Spleen (tissue), 11 donors: ENCODE data around the gene IL20. TPM values are rescaled to one million over a fixed set of nuclear protein-coding genes. Genes with fewer than 3 reads are reported as not detected.

Experiments used
- DNase-seq: peaks from one replicate; pipeline ENCODE4 v3.0.0-alpha.2; 2020
- H3K27ac ChIP-seq, 8 donors: fragments of 200-600 bp; sonication (generic) in 7 of 8; 1 replicate in 4 of 8; 2 replicates in 4 of 8; pipeline versions ENCODE4 v1.5.0 to v1.8.0; 2016 to 2021; ENCODE audit warnings: inconsistent platforms in 4 of 8, mild to moderate bottlenecking in 4 of 8, moderate library complexity in 1 of 8
- H3K27me3 ChIP-seq, 7 donors: fragments of 200-600 bp; sonication (generic) in 6 of 7; replicated peaks in 1 of 7; 1 replicate in 4 of 7; 2 replicates in 3 of 7; pipeline versions ENCODE4 v1.5.0 to v1.8.0; 2016 to 2021; ENCODE audit warnings: inconsistent platforms in 3 of 7, mild to moderate bottlenecking in 1 of 7
- H3K36me3 ChIP-seq, 6 donors: fragments of 200-600 bp; sonication (generic) in 5 of 6; 1 replicate in 4 of 6; 2 replicates in 2 of 6; pipeline versions ENCODE4 v1.5.0 to v1.8.0; 2016 to 2021; ENCODE audit warnings: inconsistent platforms in 2 of 6
- H3K4me1 ChIP-seq, 6 donors: fragments of 200-600 bp; sonication (generic) in 5 of 6; 1 replicate in 3 of 6; 2 replicates in 3 of 6; pipeline versions ENCODE4 v1.5.0 to v1.8.0; 2016 to 2021; ENCODE audit warnings: inconsistent platforms in 3 of 6
- H3K4me3 ChIP-seq, 8 donors: fragments of 200-600 bp; sonication (generic) in 7 of 8; 1 replicate in 4 of 8; 2 replicates in 4 of 8; pipeline versions ENCODE4 v1.5.0 to v1.8.0; 2016 to 2021; ENCODE audit warnings: inconsistent platforms in 4 of 8, mild to moderate bottlenecking in 4 of 8, moderate library complexity in 2 of 8
- H3K9me3 ChIP-seq, 8 donors: fragments of 200-600 bp; sonication (generic) in 7 of 8; 1 replicate in 4 of 8; 2 replicates in 4 of 8; pipeline versions ENCODE4 v1.5.0 to v1.8.0; 2016 to 2021; ENCODE audit warnings: inconsistent platforms in 4 of 8
- POLR2A ChIP-seq, 3 donors: fragments of 450-650 bp; IDR thresholded peaks; one replicate each; pipeline ENCODE4 v1.5.1; 2017; ENCODE audit warnings: antibody characterized with exemption in 3 of 3, mild to moderate bottlenecking in 1 of 3
- POLR2AphosphoS5 ChIP-seq, 3 donors: sonication (generic); formaldehyde crosslinking; IDR thresholded peaks; one replicate each; pipeline ENCODE4 v1.5.1; 2017; ENCODE audit warnings: antibody characterized with exemption in 3 of 3
- WGBS, 5 donors: extraction: QIAGEN DNeasy Blood & Tissue Kit in 3 of 5; methylation state at CpG; one replicate each; pipeline versions ENCODE4 v1.1.5 to v1.1.7; 2013 to 2018; 5-methylcytosine and 5-hydroxymethylcytosine counted together
- intact Hi-C: fragments of 100-400 bp; cut with DNase I; formaldehyde crosslinking; loops from one replicate; pipeline ENCODE4 v1.15.0; 2023; ENCODE audit warnings: low total_unique reads
- polyA plus RNA-seq, 3 donors: library from polyadenylated mRNA; stranded (reverse); fragments of 200-250 nt; gene quantifications; one replicate each; pipeline ENCODE4 v1.2.1, GENCODE V29; 2013
- total RNA-seq, 7 donors: library from RNA; depleted of rRNA in 3 of 7; stranded (reverse); fragments of >200 nt in 3 of 7; fragmentation: NEBNext Ultra II Directional in 4 of 7; extraction: Animal tissue kit (Norgen Biotek cat#: 25700) in 4 of 7; gene quantifications; one replicate each; pipeline versions ENCODE4 v1.1.0 to v1.2.1, GENCODE V29; 2016 to 2021
- TF ChIP-seq, protein P1 (sequence below), 11 experiments: fragments of 200-600 bp in 7 of 11; fragments of 450-650 bp in 4 of 11; sonication (generic) in 4 of 11; IDR thresholded peaks in 8 of 11; conservative IDR thresholded peaks in 3 of 11; 1 replicate in 7 of 11; 2 replicates in 4 of 11; pipeline versions ENCODE4 v1.4.0 to v1.8.0; 2016 to 2021; ENCODE audit warnings: antibody characterized with exemption in 11 of 11, inconsistent platforms in 4 of 11, mild to moderate bottlenecking in 1 of 11
- donor health status: healthy with polysubstance abuse.
- donor health status: DM: no; HTN: no; CAD: no; lungs with moderate emphysema.
- donor health status: DM: no; HTN: no; CAD: no.
- donor health status: Bipolar disorder and iron deficiency.
- donor health status: healthy.
- donor health status: DM: no; HTN: no; CAD: no.
- donor health status: DM: yes; HTN: yes; CAD: no.

IL20 gene
- total and polyA plus RNA-seq, 10 donors = not detected

DNA sequence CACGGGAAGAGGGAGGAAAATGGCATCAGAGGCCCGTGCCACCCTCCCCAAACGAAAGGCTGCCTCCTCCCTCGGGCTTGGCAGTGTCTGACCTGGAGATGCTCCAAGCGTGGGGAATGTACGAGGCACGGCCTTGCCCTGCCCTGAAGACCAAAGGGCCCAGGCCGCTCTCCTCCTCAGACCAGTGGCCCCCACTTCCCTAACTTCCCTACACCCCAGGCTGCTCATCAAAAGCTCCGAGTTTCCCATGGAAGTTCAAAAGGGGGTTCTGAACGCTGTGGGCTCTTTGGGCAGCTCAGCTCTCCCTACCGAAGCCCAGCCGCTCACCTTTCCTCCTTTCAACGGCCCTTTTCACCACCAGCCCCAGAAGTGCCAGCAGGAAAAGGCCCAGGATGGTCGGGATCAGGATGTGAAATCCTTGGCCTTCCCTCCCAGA lies 44.5 kb downstream of the IL20 start:
- H3K4me1 ChIP-seq = peaks cover 52 to 99% (median 96%) of the 10 kb centered on the region in 6 donors

DNA sequence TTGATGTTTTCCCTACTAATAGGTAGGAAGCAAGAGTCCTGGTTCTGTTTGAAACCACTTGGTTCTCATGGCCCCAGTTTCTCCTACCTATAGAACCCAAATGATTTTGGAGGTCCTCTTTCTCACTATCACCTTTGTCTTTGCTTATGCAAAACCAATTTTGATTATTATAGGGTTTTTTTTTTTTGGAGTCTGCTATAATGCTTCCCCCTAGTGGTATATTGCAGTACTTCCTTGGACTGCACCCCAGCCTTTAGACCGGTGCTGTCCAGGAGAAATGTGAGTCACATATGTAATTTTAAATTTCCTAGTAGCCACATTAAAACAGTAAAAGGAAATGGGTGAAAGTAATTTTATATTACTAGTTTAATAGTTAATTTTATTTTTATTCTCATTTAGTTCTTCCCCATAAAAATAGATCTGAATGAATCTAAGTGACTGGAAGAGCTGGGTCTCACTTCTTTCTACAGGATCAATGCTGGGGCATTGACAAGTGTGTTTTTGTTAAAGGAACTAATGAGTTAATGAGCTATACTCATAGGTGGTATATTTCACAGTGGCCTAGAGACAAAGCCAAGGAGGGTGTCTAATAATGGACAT lies 45.7 kb downstream of the IL20 start:
- DNase-seq = no peak
- TF ChIP-seq POLR2A (IDR thresholded peaks at IDR 0.05) (no peak), POLR2AphosphoS5 (IDR thresholded peaks at IDR 0.05) (no peak)
- TF ChIP-seq, protein P1, sequence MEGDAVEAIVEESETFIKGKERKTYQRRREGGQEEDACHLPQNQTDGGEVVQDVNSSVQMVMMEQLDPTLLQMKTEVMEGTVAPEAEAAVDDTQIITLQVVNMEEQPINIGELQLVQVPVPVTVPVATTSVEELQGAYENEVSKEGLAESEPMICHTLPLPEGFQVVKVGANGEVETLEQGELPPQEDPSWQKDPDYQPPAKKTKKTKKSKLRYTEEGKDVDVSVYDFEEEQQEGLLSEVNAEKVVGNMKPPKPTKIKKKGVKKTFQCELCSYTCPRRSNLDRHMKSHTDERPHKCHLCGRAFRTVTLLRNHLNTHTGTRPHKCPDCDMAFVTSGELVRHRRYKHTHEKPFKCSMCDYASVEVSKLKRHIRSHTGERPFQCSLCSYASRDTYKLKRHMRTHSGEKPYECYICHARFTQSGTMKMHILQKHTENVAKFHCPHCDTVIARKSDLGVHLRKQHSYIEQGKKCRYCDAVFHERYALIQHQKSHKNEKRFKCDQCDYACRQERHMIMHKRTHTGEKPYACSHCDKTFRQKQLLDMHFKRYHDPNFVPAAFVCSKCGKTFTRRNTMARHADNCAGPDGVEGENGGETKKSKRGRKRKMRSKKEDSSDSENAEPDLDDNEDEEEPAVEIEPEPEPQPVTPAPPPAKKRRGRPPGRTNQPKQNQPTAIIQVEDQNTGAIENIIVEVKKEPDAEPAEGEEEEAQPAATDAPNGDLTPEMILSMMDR (IDR thresholded peaks at IDR 0.05 in 8 of 11, conservative IDR thresholded peaks at IDR 0.05 in 3 of 11) = peak; percentile 72 to 96 (median 86)
- Histone ChIP-seq H3K9me3 (no peaks in the 10 kb centered on the region), H3K27ac (peak overlapping the region in 2 of 8 donors; percentile 71 to 87), H3K36me3 (peaks cover 0 to 97% (median 26%) of the 10 kb centered on the region in 6 donors), H3K27me3 (peaks cover 0 to 38% (median 0%) of the 10 kb centered on the region in 7 donors), H3K4me3 (peak overlapping the region in 1 of 8 donors; percentile 74), H3K4me1 (peaks cover 52 to 99% (median 96%) of the 10 kb centered on the region in 6 donors)
- 0 to 6% (median 3%) methylated on average over 1 of the region's 1 CpG for WGBS, 5 donors
- intact Hi-C loops = loop anchor here (5.0 to 10.0 kb wide), 3 partner anchors 94 to 276 kb away; partner anchors contain the start of gene DYRK3

More for the DNA sequence above, 44.5 kb downstream of the IL20 start:
- Histone ChIP-seq H3K9me3 (no peaks in the 10 kb centered on the region), H3K4me3 (peak overlapping the region; percentile 23 to 69 (median 38)), H3K27me3 (peaks cover 0 to 38% (median 0%) of the 10 kb centered on the region in 7 donors), H3K36me3 (peaks cover 0 to 96% (median 28%) of the 10 kb centered on the region in 6 donors), H3K27ac (peak overlapping the region; percentile 60 to 87 (median 69))
- TF ChIP-seq POLR2AphosphoS5 (IDR thresholded peaks at IDR 0.05) = peak in 2 of 3 donors; percentile 49 to 75
- no peak for TF ChIP-seq POLR2A (IDR thresholded peaks at IDR 0.05)
- DNase-seq = no peak
- intact Hi-C loops = loop anchor here (5.0 to 10.0 kb wide), 3 partner anchors 93 to 275 kb away; partner anchors contain the start of gene DYRK3
- WGBS, 5 donors = 34 to 54% (median 48%) methylated on average over 11 to 14 of the region's 14 CpGs

DNA sequence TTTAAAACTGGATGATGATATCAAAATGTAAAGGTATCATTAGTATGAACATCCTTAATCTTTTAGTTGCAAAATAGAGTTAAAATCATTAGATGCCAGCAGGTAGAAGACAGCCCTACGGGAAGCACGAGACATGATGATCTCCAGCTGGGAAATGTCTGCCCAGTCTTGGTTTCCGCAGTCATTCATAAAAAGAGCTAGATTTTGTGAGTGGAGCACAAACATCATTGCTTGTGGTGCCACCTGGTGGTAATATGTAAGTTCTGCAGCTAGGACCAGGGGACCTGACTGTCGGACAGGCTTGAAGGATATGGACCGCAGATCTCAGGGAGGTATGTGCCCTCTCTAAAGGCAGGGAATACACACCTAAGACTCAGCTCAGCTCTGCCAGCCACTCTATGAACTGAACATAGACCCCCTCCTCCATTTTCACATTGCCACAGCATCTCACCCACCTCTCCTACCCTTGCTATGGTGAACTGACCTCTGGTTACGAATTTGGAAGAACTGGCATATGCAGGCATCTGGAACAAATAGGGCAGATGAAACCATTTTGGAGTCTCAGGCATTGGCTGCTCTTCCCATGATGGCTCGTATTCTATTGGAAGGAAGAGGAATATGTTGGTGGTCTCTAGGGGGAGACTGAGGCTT lies 47.1 kb downstream of the IL20 start:
- Histone ChIP-seq H3K9me3 (no peaks in the 10 kb centered on the region), H3K4me3 (peak overlapping the region in 2 of 8 donors; percentile 9 to 74), H3K36me3 (peaks cover 0 to 99% (median 21%) of the 10 kb centered on the region in 6 donors), H3K27me3 (peaks cover 0 to 35% (median 0%) of the 10 kb centered on the region in 7 donors), H3K4me1 (peaks cover 46 to 100% (median 97%) of the 10 kb centered on the region in 6 donors), H3K27ac (peak overlapping the region in 1 of 8 donors; percentile 71)
- 22 to 31% (median 28%) methylated on average over 7 of the region's 7 CpGs for WGBS, 5 donors
- intact Hi-C loops = loop anchor here (5.0 to 10.0 kb wide), 3 partner anchors 95 to 278 kb away; partner anchors contain the start of gene DYRK3
- TF ChIP-seq POLR2A (IDR thresholded peaks at IDR 0.05) = no peak
- TF ChIP-seq, protein P1 (IDR thresholded peaks at IDR 0.05 in 8 of 11, conservative IDR thresholded peaks at IDR 0.05 in 3 of 11) = peak; percentile 84 to 95 (median 91)
- peak in 1 of 3 donors; percentile 84 for TF ChIP-seq POLR2AphosphoS5 (IDR thresholded peaks at IDR 0.05)
- peak; percentile 73 for DNase-seq

DNA sequence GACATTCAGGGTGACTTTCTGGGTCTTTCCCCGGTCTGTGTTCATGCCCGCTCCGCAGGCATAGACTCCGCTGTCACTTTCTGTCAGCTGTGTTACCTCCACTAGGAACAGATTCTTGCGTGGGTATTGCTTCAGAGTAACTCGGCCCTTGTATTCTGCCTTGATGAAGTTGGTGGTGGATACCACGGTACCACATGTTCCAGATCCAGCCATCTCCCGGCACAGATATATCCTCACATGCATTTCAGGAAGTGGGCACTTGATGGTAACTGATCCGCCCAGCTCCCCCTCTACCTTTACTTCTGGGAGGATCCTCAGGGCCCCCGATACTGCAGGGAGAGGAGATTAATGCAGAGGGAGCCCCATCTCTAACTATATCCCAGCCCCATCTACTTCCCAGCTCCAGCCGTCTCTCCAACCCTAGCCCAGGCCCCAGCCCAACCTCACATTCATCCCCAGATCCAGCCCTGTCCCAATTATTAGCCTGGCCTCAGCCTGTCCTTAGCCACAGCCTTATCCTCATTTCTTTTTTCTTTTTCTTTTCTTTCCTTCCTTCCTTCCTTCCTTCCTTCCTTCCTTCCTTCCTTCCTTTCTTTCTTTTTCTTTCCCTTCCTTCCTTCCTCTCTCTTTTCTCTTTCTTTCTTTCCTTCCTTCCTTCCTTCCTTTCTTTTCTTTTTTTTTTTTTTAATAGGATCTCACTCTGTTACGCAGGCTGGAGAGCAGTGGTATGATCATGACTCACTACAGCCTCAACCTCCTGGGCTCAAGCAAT lies 48.5 kb downstream of the IL20 start:
- Histone ChIP-seq H3K9me3 (no peaks in the 10 kb centered on the region), H3K27me3 (peaks cover 0 to 21% (median 0%) of the 10 kb centered on the region in 7 donors), H3K27ac (peak overlapping the region in 2 of 8 donors; percentile 95 to 97), H3K4me3 (peak overlapping the region in 1 of 8 donors; percentile 74), H3K36me3 (peaks cover 0 to 97% (median 16%) of the 10 kb centered on the region in 6 donors), H3K4me1 (peaks cover 40 to 99% (median 87%) of the 10 kb centered on the region in 6 donors)
- WGBS, 5 donors = 64 to 78% (median 66%) methylated on average over 12 of the region's 12 CpGs
- TF ChIP-seq, protein P1 (IDR thresholded peaks at IDR 0.05 in 8 of 11, conservative IDR thresholded peaks at IDR 0.05 in 3 of 11) = no peak
- no peak for TF ChIP-seq POLR2A (IDR thresholded peaks at IDR 0.05)
- no peak for TF ChIP-seq POLR2AphosphoS5 (IDR thresholded peaks at IDR 0.05)
- intact Hi-C loops = loop anchor here (5.0 to 10.0 kb wide), 3 partner anchors 97 to 279 kb away; partner anchors contain the start of gene DYRK3
- DNase-seq = peak; percentile 27
